A549 (cell line): ENCODE data around the gene OR51B2.

ENCODE experiments used
- CEBPB ChIP-seq, 2 experiments: fragments of >200 bp in 1 of 2; sonication (Bioruptor Twin) in 1 of 2; formaldehyde crosslinking in 1 of 2; IDR thresholded peaks; 2 replicates each; pipeline ENCODE4 v1.6.1; 2012 to 2016
- CTCF ChIP-seq: fragments of >200 bp; sonication (Bioruptor Twin); formaldehyde crosslinking; IDR thresholded peaks from 3 replicates; pipeline ENCODE4 v1.5.1; 2016
- EHMT2 ChIP-seq: fragments of 200-600 bp; sonication (generic); IDR thresholded peaks from 2 replicates; pipeline ENCODE4 v1.6.1; 2016; ENCODE audit warnings: antibody characterized with exemption, low read depth, mild to moderate bottlenecking, moderate library complexity
- EP300 ChIP-seq, 2 experiments: fragments of >200 bp; sonication (Bioruptor Twin); formaldehyde crosslinking; IDR thresholded peaks; 2 replicates in 1 of 2; 3 replicates in 1 of 2; pipeline ENCODE4 v1.6.1; 2016 to 2017
- KDM5A ChIP-seq: fragments of 200-600 bp; sonication (generic); IDR thresholded peaks from 2 replicates; pipeline ENCODE4 v1.6.1; 2016; ENCODE audit warnings: antibody characterized with exemption, mild to moderate bottlenecking
- NPAS2 ChIP-seq: fragments of 250-450 bp; sonication (Bioruptor Pico); IDR thresholded peaks from 2 replicates; pipeline ENCODE4 v1.8.0; 2022; ENCODE audit warnings: mild to moderate bottlenecking, moderate library complexity, borderline replicate concordance
- POLR2A ChIP-seq: IDR thresholded peaks from 2 replicates; pipeline ENCODE4 v1.6.1; 2012; ENCODE audit warnings: mild to moderate bottlenecking, low read length
- POLR2AphosphoS2 ChIP-seq: conservative IDR thresholded peaks from 2 replicates; pipeline ENCODE4 v1.6.1; 2012; ENCODE audit warnings: low read length, improper control_type of control experiment, inconsistent platforms
- SMC3 ChIP-seq: fragments of >200 bp; sonication (Bioruptor Twin); formaldehyde crosslinking; IDR thresholded peaks from 3 replicates; pipeline ENCODE4 v1.6.1; 2018; ENCODE audit warnings: inconsistent platforms
- TP53 ChIP-seq: fragments of 250-450 bp; sonication (Bioruptor Pico); IDR thresholded peaks from 2 replicates; pipeline ENCODE4 v1.5.0; 2021; ENCODE audit warnings: mild to moderate bottlenecking, moderate library complexity
- USF2 ChIP-seq: fragments of 450-650 bp; IDR thresholded peaks from 2 replicates; pipeline ENCODE4 v1.6.1; 2014; ENCODE audit warnings: antibody characterized with exemption
- ZC3H11A ChIP-seq: fragments of 450-650 bp; IDR thresholded peaks from 2 replicates; pipeline ENCODE4 v1.6.1; 2014; ENCODE audit warnings: antibody characterized with exemption, mild to moderate bottlenecking
- TF ChIP-seq, protein P1 (sequence below): fragments of 150-350 bp; IDR thresholded peaks from 2 replicates; pipeline ENCODE4 v1.6.1; 2014; ENCODE audit warnings: low read depth, mild to moderate bottlenecking, low read length
- TF ChIP-seq, protein P2 (sequence below): IDR thresholded peaks from 2 replicates; pipeline ENCODE4 v1.6.1; 2012

- no peak for TF ChIP-seq CTCF
- no peak for TF ChIP-seq POLR2A
- TF ChIP-seq NPAS2 (CRISPR knock-in tag) = no peak
- TF ChIP-seq EHMT2 = no peak
- no peak for TF ChIP-seq POLR2AphosphoS2
- TF ChIP-seq SMC3 = no peak
- TF ChIP-seq TP53 = no peak
- no peak for TF ChIP-seq EP300 (IDR thresholded peaks at IDR 0.05)
- TF ChIP-seq, protein P1, sequence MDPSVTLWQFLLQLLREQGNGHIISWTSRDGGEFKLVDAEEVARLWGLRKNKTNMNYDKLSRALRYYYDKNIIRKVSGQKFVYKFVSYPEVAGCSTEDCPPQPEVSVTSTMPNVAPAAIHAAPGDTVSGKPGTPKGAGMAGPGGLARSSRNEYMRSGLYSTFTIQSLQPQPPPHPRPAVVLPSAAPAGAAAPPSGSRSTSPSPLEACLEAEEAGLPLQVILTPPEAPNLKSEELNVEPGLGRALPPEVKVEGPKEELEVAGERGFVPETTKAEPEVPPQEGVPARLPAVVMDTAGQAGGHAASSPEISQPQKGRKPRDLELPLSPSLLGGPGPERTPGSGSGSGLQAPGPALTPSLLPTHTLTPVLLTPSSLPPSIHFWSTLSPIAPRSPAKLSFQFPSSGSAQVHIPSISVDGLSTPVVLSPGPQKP = no peak
- TF ChIP-seq CEBPB (IDR thresholded peaks at IDR 0.05) = no peak
- no peak for TF ChIP-seq ZC3H11A
- TF ChIP-seq, protein P2, sequence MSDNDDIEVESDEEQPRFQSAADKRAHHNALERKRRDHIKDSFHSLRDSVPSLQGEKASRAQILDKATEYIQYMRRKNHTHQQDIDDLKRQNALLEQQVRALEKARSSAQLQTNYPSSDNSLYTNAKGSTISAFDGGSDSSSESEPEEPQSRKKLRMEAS = no peak
- TF ChIP-seq USF2 = no peak
- TF ChIP-seq KDM5A = no peak
Measured at GRCh38 chr11:5289696-5290095, 34.4 kb downstream of the OR51B2 start.
